Upper lobe of left lung (tissue), 6 donors: ENCODE results near the gene USF2. TPM values are rescaled to one million over a fixed set of nuclear protein-coding genes. Genes with fewer than 3 reads are reported as not detected.

Source experiments
- ATAC-seq, 2 donors: fragments of 200-7000 bp; cut with Tn5 transposase; one replicate each; pipeline ENCODE4 v1.9.1; 2022; ENCODE audit warnings: mild to moderate bottlenecking in 2 of 2, moderate library complexity in 2 of 2; ENCODE audit not compliant: low FRiP score in 2 of 2
- DNase-seq, 2 donors: peaks; one replicate each; pipeline ENCODE4 v3.0.0-alpha.2; 2019 to 2020
- H3K27ac ChIP-seq, 4 donors: fragments of 200-600 bp; sonication (generic); one replicate each; pipeline ENCODE4 v1.5.1; 2016 to 2019
- H3K27me3 ChIP-seq, 4 donors: fragments of 200-600 bp; sonication (generic); one replicate each; pipeline ENCODE4 v1.5.1; 2017 to 2019
- H3K36me3 ChIP-seq, 4 donors: fragments of 200-600 bp; sonication (generic); one replicate each; pipeline ENCODE4 v1.5.1; 2016 to 2019
- H3K4me1 ChIP-seq, 4 donors: fragments of 200-600 bp; sonication (generic); one replicate each; pipeline ENCODE4 v1.5.1; 2018 to 2019
- H3K4me3 ChIP-seq, 4 donors: fragments of 200-600 bp; sonication (generic); one replicate each; pipeline ENCODE4 v1.5.1; 2017 to 2019; ENCODE audit warnings: mild to moderate bottlenecking in 2 of 4, moderate library complexity in 1 of 4
- H3K9me3 ChIP-seq, 4 donors: fragments of 200-600 bp; sonication (generic); one replicate each; pipeline ENCODE4 v1.5.1; 2018 to 2019
- EP300 ChIP-seq, 4 donors: sonication (generic); formaldehyde crosslinking; IDR thresholded peaks; one replicate each; pipeline ENCODE4 v1.5.1; 2017; ENCODE audit warnings: antibody characterized with exemption in 4 of 4, control low read depth in 2 of 4
- POLR2A ChIP-seq, 4 donors: fragments of 450-650 bp; IDR thresholded peaks; one replicate each; pipeline ENCODE4 v1.5.1; 2016 to 2017; ENCODE audit warnings: antibody characterized with exemption in 4 of 4, mild to moderate bottlenecking in 2 of 4
- POLR2AphosphoS5 ChIP-seq, 2 donors: sonication (generic); formaldehyde crosslinking; IDR thresholded peaks; one replicate each; pipeline ENCODE4 v1.5.1; 2017; ENCODE audit warnings: antibody characterized with exemption in 2 of 2
- WGBS, 2 donors: methylation state at CpG; one replicate each; pipeline ENCODE4 v1.1.5; 2017 to 2018; 5-methylcytosine and 5-hydroxymethylcytosine counted together
- total RNA-seq, 6 donors: library from RNA; depleted of rRNA in 4 of 6; stranded (reverse); fragments of >200 nt in 4 of 6; gene quantifications; one replicate each; pipeline versions ENCODE4 v1.1.0 to v1.2.1, GENCODE V29; 2016 to 2021
- TF ChIP-seq, protein P1 (sequence below), 6 experiments: fragments of 450-650 bp in 4 of 6; fragments of 200-600 bp in 2 of 6; sonication (generic) in 2 of 6; IDR thresholded peaks; one replicate each; pipeline ENCODE4 v1.5.1; 2016 to 2019; ENCODE audit warnings: antibody characterized with exemption in 6 of 6
- donor health status: DM: no; HTN: no; CAD: no; lungs with moderate emphysema.
- donor health status: DM: no; HTN: yes; CAD: no; lungs with severe emphysema.

Gene USF2
- total RNA-seq, 6 donors from 2014 or later: 96.7 to 289 (median 175) TPM

DNA sequence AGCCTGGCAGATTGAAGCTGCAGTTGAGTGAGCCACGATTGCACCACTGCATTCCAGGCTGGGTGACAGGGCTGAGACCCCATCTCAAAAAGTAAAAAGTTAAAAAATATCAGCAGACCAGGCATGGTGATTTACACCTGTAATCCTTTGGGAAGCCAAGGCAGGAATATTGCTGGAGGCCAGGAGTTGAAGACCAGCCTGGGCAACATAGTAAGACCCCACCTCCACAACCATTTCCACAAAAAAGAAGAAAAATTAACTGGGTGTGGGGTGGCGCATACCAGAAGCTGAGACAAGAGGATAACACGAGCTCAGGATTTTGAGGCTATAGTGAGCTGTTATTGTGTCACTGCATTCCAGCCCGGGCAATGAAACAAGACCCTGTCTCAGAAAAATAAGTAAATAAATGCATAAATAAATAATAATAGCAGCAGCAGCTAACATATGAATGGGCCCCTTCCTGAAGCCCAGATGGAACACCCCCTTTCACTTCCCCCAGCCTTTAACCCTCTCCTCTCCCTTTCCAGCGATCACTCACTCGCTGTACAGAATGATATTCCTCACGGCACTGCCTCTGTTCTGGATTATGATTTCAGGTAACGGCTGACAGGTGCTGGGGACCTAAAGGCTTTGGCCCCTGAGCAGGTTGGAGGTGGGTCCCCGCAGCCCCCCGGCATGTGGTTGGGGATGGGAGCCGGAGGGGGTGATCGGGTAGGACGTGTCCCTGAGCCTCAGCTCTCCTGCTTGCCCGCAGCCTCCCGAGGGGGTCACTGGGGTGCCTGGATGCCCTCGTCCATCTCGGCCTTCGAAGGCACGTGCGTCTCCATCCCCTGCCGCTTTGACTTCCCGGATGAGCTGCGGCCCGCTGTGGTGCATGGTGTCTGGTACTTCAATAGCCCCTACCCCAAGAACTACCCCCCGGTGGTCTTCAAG is 26.4 kb downstream of the USF2 start:
- DNase-seq (peak in 1 of 2 donors; percentile 70), ATAC-seq (no peak)
- Histone ChIP-seq H3K4me3 (no peak overlapping the region), H3K27ac (no peak overlapping the region), H3K36me3 (no peaks in the 10 kb centered on the region), H3K9me3 (no peaks in the 10 kb centered on the region), H3K4me1 (peaks cover 0 to 3% (median 0%) of the 10 kb centered on the region in 4 donors), H3K27me3 (no peaks in the 10 kb centered on the region)
- WGBS, 2 donors: 50 to 56% methylated on average over 10 to 15 of the region's 25 CpGs
- TF ChIP-seq, protein P1, sequence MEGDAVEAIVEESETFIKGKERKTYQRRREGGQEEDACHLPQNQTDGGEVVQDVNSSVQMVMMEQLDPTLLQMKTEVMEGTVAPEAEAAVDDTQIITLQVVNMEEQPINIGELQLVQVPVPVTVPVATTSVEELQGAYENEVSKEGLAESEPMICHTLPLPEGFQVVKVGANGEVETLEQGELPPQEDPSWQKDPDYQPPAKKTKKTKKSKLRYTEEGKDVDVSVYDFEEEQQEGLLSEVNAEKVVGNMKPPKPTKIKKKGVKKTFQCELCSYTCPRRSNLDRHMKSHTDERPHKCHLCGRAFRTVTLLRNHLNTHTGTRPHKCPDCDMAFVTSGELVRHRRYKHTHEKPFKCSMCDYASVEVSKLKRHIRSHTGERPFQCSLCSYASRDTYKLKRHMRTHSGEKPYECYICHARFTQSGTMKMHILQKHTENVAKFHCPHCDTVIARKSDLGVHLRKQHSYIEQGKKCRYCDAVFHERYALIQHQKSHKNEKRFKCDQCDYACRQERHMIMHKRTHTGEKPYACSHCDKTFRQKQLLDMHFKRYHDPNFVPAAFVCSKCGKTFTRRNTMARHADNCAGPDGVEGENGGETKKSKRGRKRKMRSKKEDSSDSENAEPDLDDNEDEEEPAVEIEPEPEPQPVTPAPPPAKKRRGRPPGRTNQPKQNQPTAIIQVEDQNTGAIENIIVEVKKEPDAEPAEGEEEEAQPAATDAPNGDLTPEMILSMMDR (IDR thresholded peaks at IDR 0.05): no peak
- TF ChIP-seq EP300 (IDR thresholded peaks at IDR 0.05) (no peak), POLR2A (IDR thresholded peaks at IDR 0.05) (no peak), POLR2AphosphoS5 (IDR thresholded peaks at IDR 0.05) (no peak)

DNA sequence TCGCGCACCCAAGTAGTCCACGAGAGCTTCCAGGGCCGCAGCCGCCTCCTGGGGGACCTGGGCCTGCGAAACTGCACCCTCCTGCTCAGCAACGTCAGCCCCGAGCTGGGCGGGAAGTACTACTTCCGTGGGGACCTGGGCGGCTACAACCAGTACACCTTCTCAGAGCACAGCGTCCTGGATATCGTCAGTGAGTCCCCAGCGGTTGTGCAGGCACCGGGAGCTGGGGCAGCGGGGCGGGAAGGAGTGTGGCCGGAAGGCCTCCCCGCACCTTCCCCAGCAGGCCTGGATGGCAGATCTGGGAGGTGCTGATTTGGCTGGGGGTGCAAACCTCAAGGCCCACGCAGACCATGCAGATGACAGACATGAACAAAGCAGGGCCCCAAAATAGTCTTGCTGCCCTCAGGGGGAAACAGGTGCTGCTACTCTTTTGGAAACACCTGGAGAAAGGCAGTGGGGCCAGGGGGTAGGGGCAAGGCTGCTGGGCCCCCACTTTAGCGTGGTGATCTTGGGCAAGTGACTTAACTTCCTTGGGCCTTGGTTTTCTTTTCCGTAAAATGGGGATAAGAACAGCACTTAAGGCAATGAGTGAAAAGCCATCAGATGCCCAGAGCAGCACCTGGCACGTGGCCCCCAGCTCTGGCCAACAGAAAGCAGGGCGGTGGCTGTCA is 27.2 kb downstream of the USF2 start:
- DNase-seq (peak in 1 of 2 donors; percentile 67), ATAC-seq (no peak)
- 40 to 47% methylated on average over 13 to 24 of the region's 24 CpGs for WGBS, 2 donors
- Histone ChIP-seq H3K27me3 (no peaks in the 10 kb centered on the region), H3K36me3 (no peaks in the 10 kb centered on the region), H3K4me1 (peaks cover 0 to 3% (median 0%) of the 10 kb centered on the region in 4 donors), H3K4me3 (no peak overlapping the region), H3K9me3 (no peaks in the 10 kb centered on the region), H3K27ac (no peak overlapping the region)
- TF ChIP-seq, protein P1 (IDR thresholded peaks at IDR 0.05): no peak
- TF ChIP-seq POLR2AphosphoS5 (IDR thresholded peaks at IDR 0.05) (no peak), EP300 (IDR thresholded peaks at IDR 0.05) (no peak), POLR2A (IDR thresholded peaks at IDR 0.05) (no peak)

DNA sequence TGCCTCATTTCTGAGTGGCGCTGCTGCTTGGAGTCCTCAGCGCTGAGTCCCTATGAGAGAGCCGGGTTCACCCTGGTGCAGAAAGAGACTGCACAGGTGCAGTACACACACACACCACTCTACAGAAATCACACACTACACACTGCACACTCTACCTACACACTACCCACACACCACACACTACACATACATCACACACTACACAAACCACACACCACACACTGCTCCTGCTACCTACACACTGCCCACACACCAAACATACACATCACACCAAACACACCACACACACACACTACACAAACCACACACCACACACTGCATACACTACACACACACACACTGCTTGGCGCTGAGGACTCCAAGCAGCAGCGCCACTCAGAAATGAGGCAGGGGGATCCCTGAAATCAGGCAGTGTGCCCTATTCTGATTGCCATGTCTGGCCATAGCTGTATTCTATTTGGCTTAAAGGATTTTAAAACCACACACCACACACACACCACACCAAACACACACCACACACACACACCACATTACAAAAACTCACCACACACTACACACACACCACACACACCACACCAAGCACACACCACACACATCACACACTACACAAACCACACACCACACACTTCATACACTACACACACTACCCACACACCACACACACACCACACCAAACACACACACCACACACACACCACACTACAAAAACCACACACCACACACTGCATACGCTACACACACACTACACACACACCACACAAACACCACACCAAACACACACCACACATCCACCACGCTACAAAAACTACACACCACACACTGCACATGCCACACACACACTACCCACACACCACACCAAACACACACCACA is 28.1 kb downstream of the USF2 start:
- no peak for ATAC-seq
- 87 to 92% methylated on average over 7 of the region's 7 CpGs for WGBS, 2 donors

DNA sequence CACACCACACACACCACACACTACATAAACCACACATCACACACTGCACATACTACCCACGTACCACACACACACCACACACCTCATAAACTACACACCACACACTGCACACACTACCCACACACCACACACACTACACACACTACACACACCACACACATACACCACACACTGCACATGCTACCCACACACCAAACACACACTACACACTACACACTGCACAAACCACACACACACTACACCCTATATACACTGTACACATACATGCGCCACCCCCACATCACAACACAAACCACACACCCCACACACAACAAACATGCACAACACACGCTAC is 28.7 kb downstream of the USF2 start:
- TF ChIP-seq EP300 (IDR thresholded peaks at IDR 0.05) (no peak), POLR2A (IDR thresholded peaks at IDR 0.05) (no peak), POLR2AphosphoS5 (IDR thresholded peaks at IDR 0.05) (no peak)
- TF ChIP-seq, protein P1 (IDR thresholded peaks at IDR 0.05): no peak
- 94 to 100% methylated on average over 3 of the region's 3 CpGs for WGBS, 2 donors
- no peaks in the 10 kb centered on the region for H3K9me3 ChIP-seq

More for the DNA sequence above, 28.1 kb downstream of the USF2 start:
- no peak overlapping the region for H3K27ac ChIP-seq
- DNase-seq: no peak
- H3K36me3 ChIP-seq: no peaks in the 10 kb centered on the region
- H3K4me1 ChIP-seq: peaks cover 0 to 3% (median 0%) of the 10 kb centered on the region in 4 donors
- TF ChIP-seq EP300 (IDR thresholded peaks at IDR 0.05) (no peak), POLR2AphosphoS5 (IDR thresholded peaks at IDR 0.05) (no peak), POLR2A (IDR thresholded peaks at IDR 0.05) (no peak)
- TF ChIP-seq, protein P1 (IDR thresholded peaks at IDR 0.05): no peak
- H3K9me3 ChIP-seq: no peaks in the 10 kb centered on the region
- no peak overlapping the region for H3K4me3 ChIP-seq
- no peaks in the 10 kb centered on the region for H3K27me3 ChIP-seq

More for the DNA sequence above, 28.7 kb downstream of the USF2 start:
- DNase-seq: no peak
- Histone ChIP-seq H3K27me3 (no peaks in the 10 kb centered on the region), H3K4me3 (no peak overlapping the region), H3K4me1 (peaks cover 0 to 3% (median 0%) of the 10 kb centered on the region in 4 donors), H3K36me3 (no peaks in the 10 kb centered on the region), H3K27ac (no peak overlapping the region)
- ATAC-seq: no peak
